ENCODE data around the gene CATSPERB. TPM values are rescaled to one million over a fixed set of nuclear protein-coding genes. Genes with fewer than 3 reads are reported as not detected.
"Not testable (repeated sequence)": the region's sequence is repeated elsewhere in the genome, so short reads cannot be mapped to it uniquely, and the experiment has no call there.

The CATSPERB gene
- total and polyA plus RNA-seq, 2 experiments from 2014 or later: not detected

DNA sequence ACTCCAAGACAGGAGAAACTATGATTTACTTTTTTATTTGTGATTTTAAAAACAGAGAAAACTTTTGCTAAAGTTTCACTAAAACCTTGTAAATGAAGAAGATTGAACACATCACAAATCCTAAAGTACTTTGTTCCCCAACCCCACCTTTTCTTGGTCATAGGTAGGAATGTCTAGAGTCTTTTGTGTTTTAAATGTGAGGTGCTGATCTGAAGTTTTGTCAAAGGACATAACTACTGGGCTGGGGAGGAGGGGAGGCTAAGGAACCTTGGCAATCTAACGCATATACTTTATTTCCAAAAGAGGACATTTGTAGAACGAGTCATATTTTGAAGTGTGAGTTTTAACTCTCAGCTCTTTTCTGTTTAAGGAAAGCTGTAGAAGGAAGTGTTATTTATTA is 37.2 kb downstream of the CATSPERB start:
- H3K4me3 ChIP-seq: no peak overlapping the region
- TF ChIP-seq, protein P1, sequence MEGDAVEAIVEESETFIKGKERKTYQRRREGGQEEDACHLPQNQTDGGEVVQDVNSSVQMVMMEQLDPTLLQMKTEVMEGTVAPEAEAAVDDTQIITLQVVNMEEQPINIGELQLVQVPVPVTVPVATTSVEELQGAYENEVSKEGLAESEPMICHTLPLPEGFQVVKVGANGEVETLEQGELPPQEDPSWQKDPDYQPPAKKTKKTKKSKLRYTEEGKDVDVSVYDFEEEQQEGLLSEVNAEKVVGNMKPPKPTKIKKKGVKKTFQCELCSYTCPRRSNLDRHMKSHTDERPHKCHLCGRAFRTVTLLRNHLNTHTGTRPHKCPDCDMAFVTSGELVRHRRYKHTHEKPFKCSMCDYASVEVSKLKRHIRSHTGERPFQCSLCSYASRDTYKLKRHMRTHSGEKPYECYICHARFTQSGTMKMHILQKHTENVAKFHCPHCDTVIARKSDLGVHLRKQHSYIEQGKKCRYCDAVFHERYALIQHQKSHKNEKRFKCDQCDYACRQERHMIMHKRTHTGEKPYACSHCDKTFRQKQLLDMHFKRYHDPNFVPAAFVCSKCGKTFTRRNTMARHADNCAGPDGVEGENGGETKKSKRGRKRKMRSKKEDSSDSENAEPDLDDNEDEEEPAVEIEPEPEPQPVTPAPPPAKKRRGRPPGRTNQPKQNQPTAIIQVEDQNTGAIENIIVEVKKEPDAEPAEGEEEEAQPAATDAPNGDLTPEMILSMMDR (IDR thresholded peaks at IDR 0.05; ENCODE audit: low read depth, low read length): no peak
- H3K9me3 ChIP-seq (ENCODE audit: low read depth): no peaks in the 10 kb centered on the region
- H3K27me3 ChIP-seq: no peaks in the 10 kb centered on the region
- H3K4me1 ChIP-seq (ENCODE audit: low read depth): no peaks in the 10 kb centered on the region
- no peak for DNase-seq (ENCODE audit: low read depth in 1 of 2, low spot score in 1 of 2)
- H3K27ac ChIP-seq: no peak overlapping the region
- no peaks in the 10 kb centered on the region for H3K36me3 ChIP-seq

DNA sequence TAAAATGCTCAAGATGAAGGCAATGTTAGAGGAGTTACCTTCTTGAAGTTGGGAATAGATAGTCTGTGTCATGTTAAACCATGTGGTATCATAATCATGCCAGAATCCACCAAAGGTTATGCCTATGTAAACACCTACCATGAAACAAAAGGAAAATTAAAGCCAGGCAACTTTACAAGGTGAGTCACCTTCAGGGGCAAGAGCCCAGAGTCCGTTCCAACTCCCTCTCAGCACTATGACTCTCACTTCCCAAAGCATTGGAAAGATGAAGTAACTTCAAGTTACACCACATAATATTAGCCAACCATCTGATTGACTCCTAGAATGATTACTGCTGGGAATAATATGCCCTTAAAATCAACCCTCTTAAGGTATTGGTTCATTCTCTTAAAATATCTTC is 38.5 kb downstream of the CATSPERB start:
- Histone ChIP-seq H3K4me1 (ENCODE audit: low read depth) (no peaks in the 10 kb centered on the region), H3K27me3 (no peaks in the 10 kb centered on the region), H3K27ac (no peak overlapping the region), H3K4me3 (no peak overlapping the region), H3K9me3 (ENCODE audit: low read depth) (no peaks in the 10 kb centered on the region), H3K36me3 (no peaks in the 10 kb centered on the region)
- TF ChIP-seq, protein P1 (IDR thresholded peaks at IDR 0.05; ENCODE audit: low read depth, low read length): no peak
- DNase-seq (ENCODE audit: low read depth in 1 of 2, low spot score in 1 of 2): peak in 1 of 2 donors; percentile 3

DNA sequence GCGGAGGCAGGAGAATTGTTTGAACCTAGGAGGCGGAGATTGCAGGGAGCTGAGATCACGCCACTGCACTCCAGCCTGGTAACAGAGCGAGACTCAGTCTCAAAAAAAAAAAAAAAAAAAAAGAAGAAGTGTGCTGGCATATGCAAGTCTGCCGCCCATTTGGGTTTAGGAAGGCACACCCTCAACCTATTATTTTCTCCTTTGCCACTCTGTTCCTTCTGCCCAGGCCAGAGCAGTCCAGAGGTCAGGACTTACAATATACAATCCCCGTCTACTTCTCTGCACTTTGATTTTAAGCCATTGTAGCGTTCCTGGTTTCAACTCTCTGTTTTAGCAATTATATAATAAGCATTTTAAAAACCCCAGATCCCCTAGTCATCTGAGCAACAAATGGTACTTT is 39.8 kb downstream of the CATSPERB start:
- H3K4me1 ChIP-seq (ENCODE audit: low read depth): no peaks in the 10 kb centered on the region
- H3K36me3 ChIP-seq: no peaks in the 10 kb centered on the region
- H3K9me3 ChIP-seq (ENCODE audit: low read depth): no peaks in the 10 kb centered on the region
- TF ChIP-seq, protein P1 (IDR thresholded peaks at IDR 0.05; ENCODE audit: low read depth, low read length): no peak
- no peak overlapping the region for H3K4me3 ChIP-seq
- no peak overlapping the region for H3K27ac ChIP-seq
- no peaks in the 10 kb centered on the region for H3K27me3 ChIP-seq
- no peak for DNase-seq (ENCODE audit: low read depth in 1 of 2, low spot score in 1 of 2)

DNA sequence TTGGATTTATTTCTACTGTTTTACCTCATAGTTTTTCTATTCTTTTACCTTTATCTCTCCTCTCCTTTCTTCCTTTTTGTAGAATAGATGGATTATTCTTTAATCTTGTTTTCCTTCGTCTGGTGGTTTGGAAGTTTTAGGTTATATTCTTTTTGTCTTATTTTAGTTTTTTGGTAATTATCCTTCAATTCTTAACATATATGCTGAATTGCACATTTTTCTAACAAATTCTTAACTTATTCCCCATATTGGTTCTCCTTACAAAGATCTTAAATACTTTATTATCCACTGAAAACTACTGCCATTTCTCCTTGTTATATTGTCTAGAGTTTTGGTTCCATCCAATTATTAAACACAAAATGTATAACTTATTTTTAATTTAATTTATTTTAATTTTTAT is 42.3 kb downstream of the CATSPERB start:
- no peak overlapping the region for H3K4me3 ChIP-seq
- H3K36me3 ChIP-seq: no peaks in the 10 kb centered on the region
- H3K4me1 ChIP-seq (ENCODE audit: low read depth): no peaks in the 10 kb centered on the region
- H3K27ac ChIP-seq: no peak overlapping the region
- H3K9me3 ChIP-seq (ENCODE audit: low read depth): no peaks in the 10 kb centered on the region
- H3K27me3 ChIP-seq: no peaks in the 10 kb centered on the region
- no peak for DNase-seq (ENCODE audit: low read depth in 1 of 2, low spot score in 1 of 2)
- TF ChIP-seq, protein P1 (IDR thresholded peaks at IDR 0.05; ENCODE audit: low read depth, low read length): no peak

DNA sequence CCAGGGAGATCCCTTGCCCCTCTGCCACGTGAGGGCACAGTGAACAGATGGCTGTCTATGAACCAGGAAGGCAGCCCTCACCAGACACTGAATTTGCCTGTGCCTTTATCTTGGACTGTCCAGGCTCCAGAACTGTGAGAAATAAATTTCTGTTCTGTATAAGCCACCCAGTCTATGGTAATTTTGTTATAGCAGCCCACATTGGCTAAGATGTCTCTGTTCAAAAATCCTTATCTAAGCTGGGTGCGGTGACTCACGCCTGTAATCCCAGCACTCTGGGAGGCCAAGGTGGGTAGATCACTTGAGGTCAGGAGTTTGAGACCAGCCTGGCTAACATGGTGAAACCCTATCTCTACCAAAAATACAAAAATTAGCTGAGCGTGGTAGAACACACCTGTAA is 44.5 kb downstream of the CATSPERB start:
- not testable (repeated sequence) for H3K4me3 ChIP-seq; DNase-seq (ENCODE audit: low read depth in 1 of 2, low spot score in 1 of 2); H3K27ac ChIP-seq; H3K4me1 ChIP-seq (ENCODE audit: low read depth); H3K36me3 ChIP-seq; H3K27me3 ChIP-seq; H3K9me3 ChIP-seq (ENCODE audit: low read depth)

DNA sequence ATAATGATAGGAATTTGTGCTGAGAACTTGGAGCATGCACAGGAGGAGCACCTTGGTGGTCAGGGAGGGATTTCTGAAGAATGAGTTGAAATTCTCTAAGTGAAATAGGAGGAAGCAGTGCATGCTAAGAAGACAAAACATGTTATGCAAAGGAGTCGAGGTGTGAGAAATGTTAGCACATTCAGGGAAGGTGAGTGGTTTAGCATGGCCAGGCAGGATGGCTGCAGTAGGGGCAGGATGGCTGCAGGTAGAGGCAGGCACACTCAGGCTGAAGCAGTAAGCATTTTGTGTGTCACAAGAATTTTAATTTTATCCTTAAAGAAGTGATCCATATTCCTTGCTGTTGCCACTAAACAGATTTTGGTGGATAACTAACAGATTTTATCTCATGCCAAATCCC is 46.3 kb downstream of the CATSPERB start:
- no peaks in the 10 kb centered on the region for H3K4me1 ChIP-seq (ENCODE audit: low read depth)
- no peaks in the 10 kb centered on the region for H3K9me3 ChIP-seq (ENCODE audit: low read depth)
- no peaks in the 10 kb centered on the region for H3K36me3 ChIP-seq
- DNase-seq (ENCODE audit: low read depth in 1 of 2, low spot score in 1 of 2): no peak
- H3K27me3 ChIP-seq: no peaks in the 10 kb centered on the region
- H3K27ac ChIP-seq: no peak overlapping the region
- no peak overlapping the region for H3K4me3 ChIP-seq
- TF ChIP-seq, protein P1 (IDR thresholded peaks at IDR 0.05; ENCODE audit: low read depth, low read length): no peak

Measured in cardiac muscle cell (in vitro differentiated cells and primary cell).